OCI-LY1 (cell line): ENCODE measurements around the gene SPACA7.

ENCODE experiments used
- CTCF ChIP-seq: fragments of 200-600 bp; sonication (generic), shearing (Covaris generic); IDR thresholded peaks from 2 replicates; pipeline ENCODE4 v1.5.1; 2017; ENCODE audit warnings: mild to moderate bottlenecking, antibody characterized with exemption, low read length, moderate library complexity, mixed read lengths
- EZH2 ChIP-seq: fragments of 200-600 bp; sonication (generic), shearing (Covaris generic); IDR thresholded peaks from 2 replicates; pipeline ENCODE4 v1.8.0; 2017; ENCODE audit warnings: borderline replicate concordance, mixed run types, mild to moderate bottlenecking, antibody characterized with exemption, low read length, moderate library complexity, mixed read lengths

GRCh38 chr13:112449545-112449930 is 73.4 kb downstream of the SPACA7 start:
- TF ChIP-seq CTCF (no peak), EZH2 (no peak)
